ENCODE results near the gene GALNS.

- TF ChIP-seq ESRRA (CRISPR knock-in tag; IDR thresholded peaks at IDR 0.05; ENCODE audit: borderline replicate concordance) (no peak), NR1H2 (CRISPR knock-in tag; IDR thresholded peaks at IDR 0.05) (no peak), JUN (CRISPR knock-in tag; IDR thresholded peaks at IDR 0.05) (no peak), ZNF138 (CRISPR knock-in tag; conservative IDR thresholded peaks at IDR 0.05) (no peak), CREM (CRISPR knock-in tag; IDR thresholded peaks at IDR 0.05) (no peak), MAX (CRISPR knock-in tag; IDR thresholded peaks at IDR 0.05) (no peak), NFATC4 (CRISPR knock-in tag; IDR thresholded peaks at IDR 0.05) (no peak)
- TF ChIP-seq, protein P1, sequence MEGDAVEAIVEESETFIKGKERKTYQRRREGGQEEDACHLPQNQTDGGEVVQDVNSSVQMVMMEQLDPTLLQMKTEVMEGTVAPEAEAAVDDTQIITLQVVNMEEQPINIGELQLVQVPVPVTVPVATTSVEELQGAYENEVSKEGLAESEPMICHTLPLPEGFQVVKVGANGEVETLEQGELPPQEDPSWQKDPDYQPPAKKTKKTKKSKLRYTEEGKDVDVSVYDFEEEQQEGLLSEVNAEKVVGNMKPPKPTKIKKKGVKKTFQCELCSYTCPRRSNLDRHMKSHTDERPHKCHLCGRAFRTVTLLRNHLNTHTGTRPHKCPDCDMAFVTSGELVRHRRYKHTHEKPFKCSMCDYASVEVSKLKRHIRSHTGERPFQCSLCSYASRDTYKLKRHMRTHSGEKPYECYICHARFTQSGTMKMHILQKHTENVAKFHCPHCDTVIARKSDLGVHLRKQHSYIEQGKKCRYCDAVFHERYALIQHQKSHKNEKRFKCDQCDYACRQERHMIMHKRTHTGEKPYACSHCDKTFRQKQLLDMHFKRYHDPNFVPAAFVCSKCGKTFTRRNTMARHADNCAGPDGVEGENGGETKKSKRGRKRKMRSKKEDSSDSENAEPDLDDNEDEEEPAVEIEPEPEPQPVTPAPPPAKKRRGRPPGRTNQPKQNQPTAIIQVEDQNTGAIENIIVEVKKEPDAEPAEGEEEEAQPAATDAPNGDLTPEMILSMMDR (IDR thresholded peaks at IDR 0.05): no peak
- TF ChIP-seq, protein P2, sequence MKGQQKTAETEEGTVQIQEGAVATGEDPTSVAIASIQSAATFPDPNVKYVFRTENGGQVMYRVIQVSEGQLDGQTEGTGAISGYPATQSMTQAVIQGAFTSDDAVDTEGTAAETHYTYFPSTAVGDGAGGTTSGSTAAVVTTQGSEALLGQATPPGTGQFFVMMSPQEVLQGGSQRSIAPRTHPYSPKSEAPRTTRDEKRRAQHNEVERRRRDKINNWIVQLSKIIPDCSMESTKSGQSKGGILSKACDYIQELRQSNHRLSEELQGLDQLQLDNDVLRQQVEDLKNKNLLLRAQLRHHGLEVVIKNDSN (CRISPR knock-in tag; IDR thresholded peaks at IDR 0.05): no peak
Measured at GRCh38 chr16:88857728-88858339, 1.1 kb upstream of the GALNS start.
